Esophagus muscularis mucosa (tissue), 3 donors: ENCODE data around the gene SLC4A3.

Experiments
- CTCF ChIP-seq, 3 experiments: fragments of 200-600 bp in 2 of 3; fragments of 450-650 bp in 1 of 3; sonication (generic) in 2 of 3; IDR thresholded peaks; one replicate each; pipeline ENCODE4 v1.5.1; 2017 to 2019; ENCODE audit warnings: antibody characterized with exemption in 3 of 3, mild to moderate bottlenecking in 2 of 3, moderate library complexity in 1 of 3
- POLR2A ChIP-seq: fragments of 450-650 bp; IDR thresholded peaks from one replicate; pipeline ENCODE4 v1.6.1; 2017; ENCODE audit warnings: antibody characterized with exemption, moderate library complexity, mild to moderate bottlenecking, low read depth

- TF ChIP-seq CTCF (IDR thresholded peaks at IDR 0.05) (no peak), POLR2A (no peak)
Observed at GRCh38 chr2:219658196-219658846, 30.9 kb downstream of the SLC4A3 start.
